Nephron progenitor cell (in vitro differentiated cells): Measurements from ENCODE around the gene MTM1.

Experiments used
- DNase-seq: peaks from one replicate; pipeline ENCODE4 v3.0.0; 2021
- H3K27ac Mint-ChIP-seq: 2 replicates; pipeline ENCODE4 v1.8.0; 2021; ENCODE audit warnings: mild to moderate bottlenecking, moderate library complexity, mixed read lengths
- H3K27me3 Mint-ChIP-seq: 2 replicates; pipeline ENCODE4 v1.8.0; 2021; ENCODE audit warnings: mild to moderate bottlenecking, low read depth, mixed read lengths; ENCODE audit not compliant: poor library complexity
- H3K36me3 Mint-ChIP-seq: 2 replicates; pipeline ENCODE4 v1.8.0; 2021; ENCODE audit warnings: low read depth, mixed read lengths
- H3K4me1 Mint-ChIP-seq: 2 replicates; pipeline ENCODE4 v1.8.0; 2021; ENCODE audit warnings: mixed read lengths
- H3K4me3 Mint-ChIP-seq: 2 replicates; pipeline ENCODE4 v1.8.0; 2021; ENCODE audit warnings: mild to moderate bottlenecking, moderate library complexity, mixed read lengths
- H3K9me3 Mint-ChIP-seq: 2 replicates; pipeline ENCODE4 v1.8.0; 2021; ENCODE audit warnings: mild to moderate bottlenecking, moderate library complexity, mixed read lengths
- TF ChIP-seq, protein P1 (sequence below): fragments of 200-600 bp; sonication (generic); IDR thresholded peaks from 2 replicates; pipeline ENCODE4 v1.5.0; 2021; ENCODE audit warnings: antibody characterized with exemption

Gene MTM1

DNA sequence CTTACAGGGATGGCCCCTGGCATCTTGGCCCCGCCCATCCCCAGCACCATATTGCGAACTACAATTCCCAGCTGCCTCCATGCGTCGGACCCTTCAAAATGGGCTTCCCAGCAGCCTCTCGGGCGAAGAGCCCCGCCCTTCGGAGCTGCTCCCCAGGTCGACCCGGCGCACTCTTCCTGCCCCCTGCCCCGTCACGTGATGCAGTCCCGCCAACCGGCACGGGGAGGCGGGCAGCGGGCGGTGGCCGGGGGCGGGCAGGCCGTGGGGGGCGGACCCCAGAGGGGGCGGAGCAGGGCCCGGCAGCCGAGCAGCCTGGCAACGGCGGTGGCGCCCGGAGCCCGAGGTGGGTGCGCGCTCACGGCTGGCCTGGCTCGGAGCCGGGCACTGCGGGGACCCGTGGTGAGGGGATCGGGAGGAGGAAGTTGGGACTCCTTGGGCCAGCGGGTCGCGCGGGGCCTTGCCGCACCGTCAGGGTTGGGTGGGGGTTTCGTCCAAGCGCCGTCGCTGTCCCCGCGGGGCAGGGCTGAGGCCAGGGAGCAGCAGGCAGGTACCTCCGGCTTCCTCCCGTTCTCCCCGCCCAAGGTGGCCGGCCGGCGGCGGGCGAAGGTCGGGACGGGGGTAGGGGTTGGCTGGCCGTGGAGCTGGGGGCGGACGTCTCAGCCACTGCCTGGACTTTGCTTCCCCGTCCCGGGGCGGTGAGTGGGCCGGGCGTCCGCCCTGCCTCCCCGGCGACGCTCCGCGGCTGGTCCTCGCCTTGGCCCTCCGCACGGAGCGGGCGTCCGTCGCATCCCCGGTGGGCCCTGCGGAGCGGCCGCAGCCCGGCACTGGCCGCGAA, at the start of gene MTM1:
Gene MTM1 (plus strand): TSS at position 302 of the 835 bp plus-strand sequence. CDS start 23,994 bp downstream, outside the sequence.
- TF ChIP-seq, protein P1, sequence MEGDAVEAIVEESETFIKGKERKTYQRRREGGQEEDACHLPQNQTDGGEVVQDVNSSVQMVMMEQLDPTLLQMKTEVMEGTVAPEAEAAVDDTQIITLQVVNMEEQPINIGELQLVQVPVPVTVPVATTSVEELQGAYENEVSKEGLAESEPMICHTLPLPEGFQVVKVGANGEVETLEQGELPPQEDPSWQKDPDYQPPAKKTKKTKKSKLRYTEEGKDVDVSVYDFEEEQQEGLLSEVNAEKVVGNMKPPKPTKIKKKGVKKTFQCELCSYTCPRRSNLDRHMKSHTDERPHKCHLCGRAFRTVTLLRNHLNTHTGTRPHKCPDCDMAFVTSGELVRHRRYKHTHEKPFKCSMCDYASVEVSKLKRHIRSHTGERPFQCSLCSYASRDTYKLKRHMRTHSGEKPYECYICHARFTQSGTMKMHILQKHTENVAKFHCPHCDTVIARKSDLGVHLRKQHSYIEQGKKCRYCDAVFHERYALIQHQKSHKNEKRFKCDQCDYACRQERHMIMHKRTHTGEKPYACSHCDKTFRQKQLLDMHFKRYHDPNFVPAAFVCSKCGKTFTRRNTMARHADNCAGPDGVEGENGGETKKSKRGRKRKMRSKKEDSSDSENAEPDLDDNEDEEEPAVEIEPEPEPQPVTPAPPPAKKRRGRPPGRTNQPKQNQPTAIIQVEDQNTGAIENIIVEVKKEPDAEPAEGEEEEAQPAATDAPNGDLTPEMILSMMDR = no peak
- Mint-ChIP-seq H3K9me3 (peaks cover 33% of the 10 kb centered on the region), H3K4me1 (peaks cover 22% of the 10 kb centered on the region), H3K27me3 (peaks cover 15% of the 10 kb centered on the region), H3K4me3 (peak within 1 kb of the TSS; percentile 79), H3K36me3 (no peaks in the 10 kb centered on the region), H3K27ac (no peak within 1 kb of the TSS)
- peak; percentile 89 for DNase-seq

DNA sequence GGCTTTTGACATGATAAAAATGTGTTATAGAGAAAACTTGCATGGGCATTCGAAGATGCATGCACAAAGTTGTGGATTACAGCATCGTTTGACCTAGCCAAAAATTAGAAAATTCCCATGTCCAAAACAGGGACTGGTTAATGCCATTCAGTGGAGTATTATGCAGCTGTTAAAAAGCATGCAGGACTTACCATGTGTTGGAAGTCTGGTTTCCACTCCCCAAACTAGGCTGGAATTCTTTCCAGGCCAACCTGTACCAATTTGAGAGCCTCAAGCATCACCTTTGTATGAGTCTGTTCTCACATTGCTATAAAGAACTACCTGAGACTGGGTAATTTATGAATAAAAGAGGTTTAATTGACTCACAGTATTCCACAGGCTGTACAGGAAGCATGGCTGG, 45.9 kb upstream of the MTM1 start:
- Mint-ChIP-seq H3K27me3 (no peaks in the 10 kb centered on the region), H3K4me3 (no peak overlapping the region), H3K36me3 (no peaks in the 10 kb centered on the region), H3K27ac (no peak overlapping the region), H3K9me3 (peaks cover 50% of the 10 kb centered on the region), H3K4me1 (peaks cover 7% of the 10 kb centered on the region)
- DNase-seq = no peak
- TF ChIP-seq, protein P1 = no peak

DNA sequence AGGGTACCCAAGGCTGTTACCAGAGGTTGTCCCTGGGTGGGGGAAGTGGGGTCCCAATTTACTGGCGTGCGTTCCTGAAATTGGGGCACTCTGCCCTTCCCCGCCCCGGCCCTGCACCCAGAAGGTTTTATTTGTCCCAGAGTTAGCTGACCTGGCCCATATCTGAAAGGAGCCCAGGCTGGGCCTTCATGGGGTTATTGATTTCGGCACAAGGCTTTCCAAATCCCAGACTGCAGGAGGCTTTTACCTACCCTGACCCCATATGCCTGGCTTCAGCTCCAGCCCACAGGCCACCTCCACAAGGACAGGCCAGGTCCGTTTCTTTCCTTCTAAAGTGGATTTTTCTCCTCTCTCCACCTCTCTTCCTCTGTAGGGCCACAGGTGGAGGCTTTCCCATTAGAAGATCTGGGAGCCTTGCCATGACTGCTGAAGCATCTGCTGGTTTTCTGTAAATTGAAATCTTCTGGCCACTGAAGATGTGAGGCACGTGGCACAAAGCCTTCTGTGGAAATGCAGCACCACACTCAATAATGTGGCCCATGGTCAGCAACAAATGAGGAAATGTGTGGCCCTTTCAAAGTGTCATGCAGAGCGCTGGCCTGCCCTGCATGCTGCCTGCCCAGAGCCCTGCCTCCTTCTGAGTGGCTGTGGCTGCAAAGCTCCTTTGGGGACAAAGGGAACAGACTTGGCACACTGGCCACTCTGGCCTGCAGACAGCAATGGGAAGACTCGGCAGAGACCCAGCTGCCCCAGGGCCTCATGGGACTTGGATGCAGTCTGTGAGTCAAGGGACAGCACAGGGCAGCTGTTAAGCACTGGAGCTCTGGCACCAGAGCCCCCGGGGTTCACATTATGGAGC, 43.1 kb upstream of the MTM1 start:
- Mint-ChIP-seq H3K36me3 (no peaks in the 10 kb centered on the region), H3K27ac (no peak overlapping the region), H3K4me1 (no peaks in the 10 kb centered on the region), H3K4me3 (no peak overlapping the region), H3K9me3 (peaks cover 47% of the 10 kb centered on the region), H3K27me3 (no peaks in the 10 kb centered on the region)
- no peak for DNase-seq
- TF ChIP-seq, protein P1 = no peak

DNA sequence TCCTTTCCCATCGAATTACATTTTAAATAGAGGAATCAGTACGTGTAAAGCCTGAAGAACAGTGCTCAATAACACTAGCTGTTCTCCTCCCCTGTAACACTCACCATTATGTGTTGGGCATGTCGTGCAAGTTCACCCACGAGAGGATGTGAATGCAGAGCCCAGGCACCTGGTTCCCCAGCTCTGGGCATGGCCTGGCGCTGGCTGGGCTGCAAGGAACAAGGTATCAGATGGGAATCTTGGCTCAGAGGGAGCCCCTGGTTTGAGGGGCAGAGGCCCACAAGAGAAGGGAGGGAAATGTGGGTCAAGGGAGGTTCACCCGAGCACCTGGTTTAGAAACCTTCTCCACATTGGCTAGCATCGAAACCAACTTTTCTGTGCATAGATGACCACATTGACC, 41.7 kb upstream of the MTM1 start:
- DNase-seq = no peak
- H3K36me3 Mint-ChIP-seq = no peaks in the 10 kb centered on the region
- no peaks in the 10 kb centered on the region for H3K4me1 Mint-ChIP-seq
- TF ChIP-seq, protein P1 = no peak
- H3K4me3 Mint-ChIP-seq = no peak overlapping the region
- no peaks in the 10 kb centered on the region for H3K27me3 Mint-ChIP-seq
- H3K9me3 Mint-ChIP-seq = peaks cover 51% of the 10 kb centered on the region
- no peak overlapping the region for H3K27ac Mint-ChIP-seq

DNA sequence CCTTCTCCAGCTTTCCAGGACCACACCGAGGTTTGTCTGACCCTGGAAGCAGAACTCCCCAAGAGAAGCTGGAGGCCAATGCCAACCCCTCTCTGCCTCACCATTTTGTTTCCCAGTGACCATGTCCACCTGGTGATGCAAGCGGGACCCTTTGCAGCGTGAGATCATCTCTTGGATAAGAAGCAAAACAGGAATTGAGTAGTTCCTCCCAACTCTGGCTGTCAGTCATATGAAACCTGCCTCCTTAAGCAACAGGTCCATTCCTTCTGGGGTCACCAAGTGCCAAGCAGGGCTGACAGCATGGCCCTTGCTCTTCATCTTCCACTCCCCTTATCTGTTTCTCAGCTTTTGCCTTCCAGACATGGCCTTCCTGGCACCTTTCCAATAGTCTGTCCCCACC, 41.3 kb upstream of the MTM1 start:
- TF ChIP-seq, protein P1 = no peak
- peaks cover 52% of the 10 kb centered on the region for H3K9me3 Mint-ChIP-seq

More for the DNA sequence above, 41.3 kb upstream of the MTM1 start:
- H3K4me1 Mint-ChIP-seq = no peaks in the 10 kb centered on the region
- no peaks in the 10 kb centered on the region for H3K27me3 Mint-ChIP-seq
- DNase-seq = no peak
- no peaks in the 10 kb centered on the region for H3K36me3 Mint-ChIP-seq
- no peak overlapping the region for H3K27ac Mint-ChIP-seq
- H3K4me3 Mint-ChIP-seq = no peak overlapping the region
